Activated CD8-positive, alpha-beta T cell treated with anti-CD3 and anti-CD28 coated beads for 36 hours (primary cell): ENCODE results near the gene SP140. TPM values are rescaled to one million over a fixed set of nuclear protein-coding genes. Genes with fewer than 3 reads are reported as not detected.
A peak's percentile ranks its signal among the peaks of the same experiment; 100 is the strongest.

Experiments
- ATAC-seq: fragments of 200-7000 bp; cut with Tn5 transposase; one replicate; pipeline ENCODE4 v1.10.0; 2021; ENCODE audit warnings: mild to moderate bottlenecking, moderate library complexity
- CTCF ChIA-PET: fragments of 350-600 bp; sonication (Branson Sonifier 250); formaldehyde crosslinking; loops from one replicate; lab custom pipeline; 2021; ENCODE audit warnings: antibody characterized with exemption; lab: Charles Lee
- POLR2A ChIA-PET: fragments of 350-600 bp; sonication (Branson Sonifier 250); formaldehyde crosslinking; loops from one replicate; lab custom pipeline; 2021; ENCODE audit warnings: antibody characterized with exemption; lab: Charles Lee
- DNase-seq: peaks from one replicate; pipeline ENCODE4 v3.0.0-alpha.2; 2020
- H3K27ac Mint-ChIP-seq: one replicate; pipeline ENCODE4 v1.8.0; 2021; ENCODE audit warnings: mild to moderate bottlenecking, mixed read lengths
- H3K27me3 Mint-ChIP-seq: one replicate; pipeline ENCODE4 v1.8.0; 2021; ENCODE audit warnings: mixed read lengths
- H3K36me3 Mint-ChIP-seq: one replicate; pipeline ENCODE4 v1.8.0; 2021; ENCODE audit warnings: low read depth, mixed read lengths
- H3K4me1 Mint-ChIP-seq: one replicate; pipeline ENCODE4 v1.8.0; 2021; ENCODE audit warnings: low read depth, mixed read lengths
- H3K4me3 Mint-ChIP-seq: one replicate; pipeline ENCODE4 v1.8.0; 2021; ENCODE audit warnings: mild to moderate bottlenecking, moderate library complexity, mixed read lengths
- H3K9me3 Mint-ChIP-seq: one replicate; pipeline ENCODE4 v1.8.0; 2021; ENCODE audit warnings: mixed read lengths
- CTCF ChIP-seq: fragments of 200-600 bp; IDR thresholded peaks from one replicate; pipeline ENCODE4 v1.8.0; 2022; ENCODE audit warnings: antibody characterized with exemption, mild to moderate bottlenecking
- intact Hi-C: fragments of 100-400 bp; cut with micrococcal nuclease; formaldehyde crosslinking; loops from one replicate; pipeline ENCODE4 v1.10.0; 2022
- total RNA-seq, 2 experiments: library from RNA; stranded (reverse); gene quantifications; one replicate each; pipeline ENCODE4 v1.2.3, GENCODE V29; 2021

SP140 gene
- total RNA-seq, 2 experiments from 2014 or later = 78.1 to 78.3 TPM

GRCh38 chr2:230217424-230217823 lies 8.1 kb upstream of the SP140 start:
- DNase-seq (no peak), ATAC-seq (no peak)
- no peaks in the 10 kb centered on the region for H3K9me3 Mint-ChIP-seq
- CTCF ChIA-PET = interaction anchor here (1.4 kb wide), 1 partner anchor 31 kb away, joined by 3 read pairs; no protein-coding TSS in a partner anchor
- H3K27me3 Mint-ChIP-seq = no peaks in the 10 kb centered on the region
- H3K27ac Mint-ChIP-seq = no peak overlapping the region
- intact Hi-C loops = loop anchor here (5.0 kb wide), 2 partner anchors 100 to 395 kb away; no protein-coding TSS in a partner anchor
- POLR2A ChIA-PET = interaction anchor here (1.0 to 1.6 kb wide), 3 partner anchors 9 to 36 kb away, joined by 3 to 4 read pairs (median 3); no protein-coding TSS in a partner anchor
- peak overlapping the region; percentile 90 for H3K4me3 Mint-ChIP-seq
- peaks cover 69% of the 10 kb centered on the region for H3K36me3 Mint-ChIP-seq
- peaks cover 49% of the 10 kb centered on the region for H3K4me1 Mint-ChIP-seq
- no peak for TF ChIP-seq CTCF

GRCh38 chr2:230218421-230218820 lies 7.1 kb upstream of the SP140 start:
- H3K4me1 Mint-ChIP-seq = peaks cover 59% of the 10 kb centered on the region
- H3K36me3 Mint-ChIP-seq = peaks cover 61% of the 10 kb centered on the region
- ChIA-PET CTCF (interaction anchor here (1.4 kb wide), 1 partner anchor 48 kb away, joined by 3 read pairs; no protein-coding TSS in a partner anchor), POLR2A (interaction anchor here (0.6 to 2.4 kb wide), 5 partner anchors 10 to 417 kb away, joined by 3 to 18 read pairs (median 4); partner anchors contain the start of gene SP140L)
- peak; percentile 19 for ATAC-seq
- no peak for DNase-seq
- intact Hi-C loops = loop anchor here (5.0 kb wide), 2 partner anchors 99 to 394 kb away; no protein-coding TSS in a partner anchor
- TF ChIP-seq CTCF = no peak
- H3K4me3 Mint-ChIP-seq = peak overlapping the region; percentile 90
- no peaks in the 10 kb centered on the region for H3K27me3 Mint-ChIP-seq
- no peaks in the 10 kb centered on the region for H3K9me3 Mint-ChIP-seq
- peak overlapping the region; percentile 85 for H3K27ac Mint-ChIP-seq

- POLR2A ChIA-PET = interaction anchor here (0.6 to 2.4 kb wide), 13 partner anchors 10 to 298 kb away, joined by 3 to 18 read pairs (median 3); partner anchors contain the start of genes SP100 and SP140L
Observed at GRCh38 chr2:230219419-230220331, 5.9 kb upstream of the SP140 start, which contains the start of gene SP110. Gene SP110 (minus strand): TSS chr2:230219984. CDS start chr2:230216927, 3,057 bp downstream.

GRCh38 chr2:230220347-230220969 lies 5.1 kb upstream of the SP140 start:
- H3K4me3 Mint-ChIP-seq = peak overlapping the region; percentile 90
- no peaks in the 10 kb centered on the region for H3K27me3 Mint-ChIP-seq
- DNase-seq (no peak), ATAC-seq (no peak)
- peak overlapping the region; percentile 94 for H3K27ac Mint-ChIP-seq
- H3K4me1 Mint-ChIP-seq = peaks cover 70% of the 10 kb centered on the region
- H3K36me3 Mint-ChIP-seq = peaks cover 47% of the 10 kb centered on the region
- intact Hi-C loops = loop anchor here (10.0 kb wide), 1 partner anchor 224 kb away; no protein-coding TSS in a partner anchor
- ChIA-PET POLR2A (interaction anchor here (0.7 to 2.4 kb wide), 8 partner anchors 9 to 293 kb away, joined by 3 to 18 read pairs (median 3); partner anchors contain the start of gene SP140L), CTCF (interaction anchor here (0.7 kb wide), 1 partner anchor 11 kb away, joined by 3 read pairs; no protein-coding TSS in a partner anchor)
- H3K9me3 Mint-ChIP-seq = no peaks in the 10 kb centered on the region
- no peak for TF ChIP-seq CTCF

More at GRCh38 chr2:230219419-230220331, 5.9 kb upstream of the SP140 start, which contains the start of gene SP110:
- Mint-ChIP-seq H3K36me3 (peaks cover 48% of the 10 kb centered on the region), H3K27me3 (no peaks in the 10 kb centered on the region), H3K9me3 (no peaks in the 10 kb centered on the region), H3K27ac (peak within 1 kb of the TSS; percentile 94), H3K4me3 (peak within 1 kb of the TSS; percentile 90), H3K4me1 (peaks cover 65% of the 10 kb centered on the region)
- CTCF ChIA-PET = interaction anchor here (0.7 to 1.4 kb wide), 4 partner anchors 11 to 102 kb away, joined by 3 to 4 read pairs (median 4); no protein-coding TSS in a partner anchor
- ATAC-seq (peak; percentile 92), DNase-seq (peak; percentile 86)
- no peak for TF ChIP-seq CTCF
- intact Hi-C loops = loop anchor here (5.0 to 10.0 kb wide), 3 partner anchors 98 to 393 kb away; no protein-coding TSS in a partner anchor
